ENCODE data around the gene SLAMF9. TPM values are rescaled to one million over a fixed set of nuclear protein-coding genes. Genes with fewer than 3 reads are reported as not detected.

SLAMF9 gene
- total RNA-seq, 1 experiment from 2014 or later: not detected

DNA sequence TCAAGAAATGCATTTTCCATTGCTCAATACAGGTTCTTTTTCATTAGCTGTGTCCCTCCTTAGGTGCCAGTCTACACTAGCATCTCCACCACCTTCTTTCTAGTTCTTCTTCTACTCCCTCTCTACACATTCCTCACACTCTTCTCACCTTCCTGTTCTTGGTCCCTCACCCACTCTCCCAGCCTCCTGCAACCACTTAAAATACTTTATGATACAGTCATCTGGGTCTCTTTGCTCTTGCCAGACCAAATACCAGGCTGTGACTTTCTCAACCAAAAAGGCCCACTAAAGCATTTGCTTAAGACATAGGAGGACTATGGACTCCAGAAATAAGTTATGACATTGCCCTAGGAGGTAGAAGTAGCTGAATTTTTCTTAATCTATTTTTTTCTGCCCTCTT, 42.6 kb upstream of the SLAMF9 start:
- Histone ChIP-seq H3K4me3 (ENCODE audit: low read depth, low read length, poor library complexity, severe bottlenecking) (no peak overlapping the region), H3K27me3 (replicated peaks; ENCODE audit: insufficient read depth, low read depth, low read length, poor library complexity) (peaks cover 32% of the 10 kb centered on the region), H3K4me1 (ENCODE audit: insufficient read depth, low read length, poor library complexity, severe bottlenecking) (no peaks in the 10 kb centered on the region), H3K27ac (ENCODE audit: low read depth, low read length, poor library complexity, severe bottlenecking) (no peak overlapping the region), H3K36me3 (ENCODE audit: insufficient read depth, low read length, poor library complexity, severe bottlenecking) (no peaks in the 10 kb centered on the region), H3K9me3 (ENCODE audit: low read depth, low read length, poor library complexity, severe bottlenecking) (no peaks in the 10 kb centered on the region)
- POLR2A ChIA-PET (ENCODE audit: low non-redundant PET): no interaction called here
- TF ChIP-seq EZH2 (IDR thresholded peaks at IDR 0.05; ENCODE audit: borderline replicate concordance, low read depth, low read length, poor library complexity, severe bottlenecking) (no peak), CTCF (conservative IDR thresholded peaks at IDR 0.05; ENCODE audit: low read depth, low read length) (no peak)
- DNase-seq (ENCODE audit: low spot score): no peak
- CTCF ChIA-PET: no interaction called here
- BruUV-seq (replicated peaks): no TSS peak
- intact Hi-C loops (cut with micrococcal nuclease; ENCODE audit: unreplicated experiment): no loop called here

DNA sequence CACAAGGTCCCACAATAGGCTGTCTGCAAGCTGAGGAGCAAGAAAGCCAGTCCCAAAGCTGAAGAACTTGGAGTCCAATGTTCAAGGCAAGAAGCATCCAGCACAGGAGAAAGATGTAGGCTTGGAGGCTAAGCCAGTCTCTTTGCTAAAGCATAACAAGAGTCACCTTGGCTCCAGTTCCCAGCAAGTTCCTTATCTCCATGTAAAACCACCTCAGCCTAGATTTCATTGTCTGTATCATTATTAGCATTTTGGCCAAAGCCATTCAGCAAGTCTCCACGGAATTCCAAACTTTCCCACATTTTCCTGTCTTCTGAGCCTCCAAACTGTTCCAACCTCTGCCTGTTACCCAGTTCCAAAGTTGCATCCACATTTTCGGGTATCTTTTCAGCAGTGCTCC, 40.9 kb upstream of the SLAMF9 start:
- Histone ChIP-seq H3K27ac (ENCODE audit: low read depth, low read length, poor library complexity, severe bottlenecking) (no peak overlapping the region), H3K4me1 (ENCODE audit: insufficient read depth, low read length, poor library complexity, severe bottlenecking) (no peaks in the 10 kb centered on the region), H3K4me3 (ENCODE audit: low read depth, low read length, poor library complexity, severe bottlenecking) (no peak overlapping the region), H3K27me3 (replicated peaks; ENCODE audit: insufficient read depth, low read depth, low read length, poor library complexity) (peaks cover 17% of the 10 kb centered on the region), H3K36me3 (ENCODE audit: insufficient read depth, low read length, poor library complexity, severe bottlenecking) (no peaks in the 10 kb centered on the region), H3K9me3 (ENCODE audit: low read depth, low read length, poor library complexity, severe bottlenecking) (no peaks in the 10 kb centered on the region)
- BruUV-seq (replicated peaks): no TSS peak
- intact Hi-C loops (cut with micrococcal nuclease; ENCODE audit: unreplicated experiment): no loop called here
- ChIA-PET CTCF (no interaction called here), POLR2A (ENCODE audit: low non-redundant PET) (no interaction called here)
- no peak for DNase-seq (ENCODE audit: low spot score)
- TF ChIP-seq EZH2 (IDR thresholded peaks at IDR 0.05; ENCODE audit: borderline replicate concordance, low read depth, low read length, poor library complexity, severe bottlenecking): no peak
- no peak for TF ChIP-seq CTCF (conservative IDR thresholded peaks at IDR 0.05; ENCODE audit: low read depth, low read length)

- DNase-seq (ENCODE audit: low spot score): no peak
- no peaks in the 10 kb centered on the region for H3K36me3 ChIP-seq (ENCODE audit: insufficient read depth, low read length, poor library complexity, severe bottlenecking)
- intact Hi-C loops (cut with micrococcal nuclease; ENCODE audit: unreplicated experiment): no loop called here
- POLR2A ChIA-PET (ENCODE audit: low non-redundant PET): interaction anchor here (0.7 kb wide), 1 partner anchor 36 kb away, joined by 7 read pairs; no protein-coding TSS in a partner anchor
- BruUV-seq (replicated peaks): no TSS peak
- no peaks in the 10 kb centered on the region for H3K4me1 ChIP-seq (ENCODE audit: insufficient read depth, low read length, poor library complexity, severe bottlenecking)
- H3K27me3 ChIP-seq (replicated peaks; ENCODE audit: insufficient read depth, low read depth, low read length, poor library complexity): peaks cover 9% of the 10 kb centered on the region
- no peak overlapping the region for H3K27ac ChIP-seq (ENCODE audit: low read depth, low read length, poor library complexity, severe bottlenecking)
- H3K4me3 ChIP-seq (ENCODE audit: low read depth, low read length, poor library complexity, severe bottlenecking): no peak overlapping the region
- CTCF ChIA-PET: interaction anchor here (0.7 to 1.1 kb wide), 2 partner anchors 14 to 840 kb away, joined by 3 to 4 read pairs; no protein-coding TSS in a partner anchor
- no peaks in the 10 kb centered on the region for H3K9me3 ChIP-seq (ENCODE audit: low read depth, low read length, poor library complexity, severe bottlenecking)
- TF ChIP-seq EZH2 (IDR thresholded peaks at IDR 0.05; ENCODE audit: borderline replicate concordance, low read depth, low read length, poor library complexity, severe bottlenecking) (no peak), CTCF (conservative IDR thresholded peaks at IDR 0.05; ENCODE audit: low read depth, low read length) (no peak)
Measured at GRCh38 chr1:159993911-159994310, 39.9 kb upstream of the SLAMF9 start.
